SK-N-SH (cell line): ENCODE measurements around the gene BCAT1. TPM values are rescaled to one million over a fixed set of nuclear protein-coding genes. Genes with fewer than 3 reads are reported as not detected.

Experiments
- CTCF ChIA-PET: fragments of 300-600, 350-600 bp; formaldehyde crosslinking; extraction: SDS; loops from one replicate; lab custom pipeline; 2021; lab: Yijun Ruan, JAX
- POLR2A ChIA-PET: fragments of 350-600 bp; sonication (Branson Sonifier 250); formaldehyde crosslinking; extraction: SDS; loops from one replicate; lab custom pipeline; 2020; ENCODE audit warnings: antibody characterized with exemption, inconsistent platforms; lab: Yijun Ruan, JAX
- DNase-seq: peaks from one replicate; pipeline ENCODE4 v3.0.0; 2012
- H2AFZ ChIP-seq: fragments of 200-600 bp; sonication (generic); 2 replicates; pipeline ENCODE4 v1.8.1; 2016; ENCODE audit warnings: antibody characterized with exemption, mild to moderate bottlenecking, low read depth
- H3F3A ChIP-seq: fragments of 200-600 bp; sonication (generic); replicated peaks from 2 replicates; pipeline ENCODE3; 2016; ENCODE audit warnings: antibody characterized with exemption, mild to moderate bottlenecking; ENCODE audit not compliant: insufficient read depth
- H3K27ac ChIP-seq, 2 experiments: fragments of 200-500 bp in 1 of 2; fragments of 200-600 bp in 1 of 2; sonication (Bioruptor generic) in 1 of 2; sonication (generic), shearing (Covaris generic) in 1 of 2; 2 replicates each; pipeline versions ENCODE4 v1.5.1 to v1.6.1; 2014 to 2016; ENCODE audit warnings: low read depth in 2 of 2, inconsistent platforms in 1 of 2, low read length in 1 of 2, mild to moderate bottlenecking in 1 of 2, mixed read lengths in 1 of 2
- H3K27me3 ChIP-seq: fragments of 200-600 bp; sonication (generic), shearing (Covaris generic); 2 replicates; pipeline ENCODE4 v1.6.1; 2016; ENCODE audit warnings: mixed run types; ENCODE audit not compliant: insufficient read depth
- H3K36me3 ChIP-seq, 2 experiments: fragments of 200-500 bp in 1 of 2; fragments of 200-600 bp in 1 of 2; sonication (Bioruptor generic) in 1 of 2; sonication (generic) in 1 of 2; replicated peaks in 1 of 2; 2 replicates each; pipeline versions ENCODE3 to v1.5.1; 2014 to 2016; ENCODE audit warnings: low read length in 1 of 2, mild to moderate bottlenecking in 1 of 2; ENCODE audit not compliant: insufficient read depth in 2 of 2, control insufficient read depth in 1 of 2
- H3K4me1 ChIP-seq, 2 experiments: fragments of 200-500 bp in 1 of 2; fragments of 200-600 bp in 1 of 2; sonication (Bioruptor generic) in 1 of 2; sonication (generic), shearing (Covaris generic) in 1 of 2; 2 replicates each; pipeline versions ENCODE4 v1.5.1 to v1.6.1; 2014 to 2016; ENCODE audit warnings: low read depth in 1 of 2, low read length in 1 of 2, mixed run types in 1 of 2; ENCODE audit not compliant: insufficient read depth in 2 of 2, control insufficient read depth in 1 of 2
- H3K4me2 ChIP-seq: fragments of 200-600 bp; sonication (generic), shearing (Covaris generic); 2 replicates; pipeline ENCODE4 v1.6.1; 2017; ENCODE audit warnings: mixed run types
- H3K4me3 ChIP-seq, 2 experiments: fragments of 200-500 bp in 1 of 2; fragments of 200-600 bp in 1 of 2; sonication (Bioruptor generic) in 1 of 2; sonication (generic), shearing (Covaris generic) in 1 of 2; 2 replicates each; pipeline versions ENCODE4 v1.5.1 to v1.8.1; 2014 to 2016; ENCODE audit warnings: low read depth in 2 of 2, inconsistent platforms in 1 of 2, low read length in 1 of 2, mild to moderate bottlenecking in 1 of 2, mixed read lengths in 1 of 2, moderate library complexity in 1 of 2
- H3K79me2 ChIP-seq: fragments of 200-600 bp; sonication (generic); 2 replicates; pipeline ENCODE4 v1.8.1; 2017; ENCODE audit warnings: mild to moderate bottlenecking; ENCODE audit not compliant: insufficient read depth
- H3K9ac ChIP-seq: fragments of 200-600 bp; sonication (generic); 2 replicates; pipeline ENCODE4 v1.6.1; 2017; ENCODE audit warnings: mixed run types
- H3K9me2 ChIP-seq: fragments of 200-600 bp; sonication (generic); 2 replicates; pipeline ENCODE4 v1.6.1; 2017; ENCODE audit warnings: mixed run types
- H3K9me3 ChIP-seq: fragments of 200-600 bp; sonication (generic); 2 replicates; pipeline ENCODE4 v1.6.1; 2017; ENCODE audit warnings: mixed run types, mild to moderate bottlenecking, moderate library complexity
- H4K20me1 ChIP-seq: fragments of 200-600 bp; sonication (generic); 2 replicates; pipeline ENCODE4 v1.6.1; 2017; ENCODE audit warnings: mild to moderate bottlenecking, mixed run types; ENCODE audit not compliant: insufficient read depth
- ELF1 ChIP-seq: IDR thresholded peaks from 2 replicates; pipeline ENCODE4 v1.4.0; 2012
- FOSL2 ChIP-seq: IDR thresholded peaks from 2 replicates; pipeline ENCODE4 v1.4.0; 2012; ENCODE audit warnings: low read depth, mild to moderate bottlenecking, moderate library complexity, borderline replicate concordance
- GATA2 ChIP-seq: sonication (generic); formaldehyde crosslinking; IDR thresholded peaks from 2 replicates; pipeline ENCODE4 v1.5.0; 2020; ENCODE audit warnings: mild to moderate bottlenecking, missing genetic modification reagents
- MEF2A ChIP-seq: IDR thresholded peaks from 2 replicates; pipeline ENCODE4 v1.4.0; 2012; ENCODE audit warnings: low read depth, borderline replicate concordance
- NRF1 ChIP-seq: IDR thresholded peaks from 2 replicates; pipeline ENCODE4 v1.6.1; 2012; ENCODE audit warnings: low read depth, mild to moderate bottlenecking, low read length
- RFX5 ChIP-seq: IDR thresholded peaks from 2 replicates; pipeline ENCODE4 v1.6.1; 2012; ENCODE audit warnings: mild to moderate bottlenecking, improper control_type of control experiment, low read length
- SIN3A ChIP-seq: IDR thresholded peaks from 2 replicates; pipeline ENCODE4 v1.6.1; 2012; ENCODE audit warnings: low read depth, mild to moderate bottlenecking, low read length, moderate library complexity, borderline replicate concordance
- TAF1 ChIP-seq: IDR thresholded peaks from 2 replicates; pipeline ENCODE4 v1.6.1; 2012; ENCODE audit warnings: low read depth, mild to moderate bottlenecking, low read length, moderate library complexity, borderline replicate concordance
- WGBS: methylation state at CpG from one replicate; pipeline ENCODE4 v1.1.6; 2017; ENCODE audit warnings: low lambda C conversion rate; 5-methylcytosine and 5-hydroxymethylcytosine counted together
- polyA plus RNA-seq, 3 experiments: library from polyadenylated mRNA; depleted of rRNA; stranded (reverse); fragments of >200 nt; gene quantifications; 2 replicates each; pipeline ENCODE4 v1.2.3, GENCODE V29; 2012
- TF ChIP-seq, protein P1 (sequence below): IDR thresholded peaks from 2 replicates; pipeline ENCODE4 v1.4.0; 2012; ENCODE audit warnings: low read depth
- TF ChIP-seq, protein P2 (sequence below): IDR thresholded peaks from 2 replicates; pipeline ENCODE4 v1.4.0; 2012; ENCODE audit warnings: low read depth, borderline replicate concordance
- TF ChIP-seq, protein P3 (sequence below): IDR thresholded peaks from 2 replicates; pipeline ENCODE4; 2012
- TF ChIP-seq, protein P4 (sequence below): fragments of 150-350 bp; IDR thresholded peaks from 2 replicates; pipeline ENCODE4 v1.6.1; 2017; ENCODE audit warnings: antibody characterized with exemption, low read length, low read depth, borderline replicate concordance

The BCAT1 gene
- polyA plus RNA-seq, 1 of the 3 experiments (the other 2 are of a cell fraction): 7.7 TPM

DNA sequence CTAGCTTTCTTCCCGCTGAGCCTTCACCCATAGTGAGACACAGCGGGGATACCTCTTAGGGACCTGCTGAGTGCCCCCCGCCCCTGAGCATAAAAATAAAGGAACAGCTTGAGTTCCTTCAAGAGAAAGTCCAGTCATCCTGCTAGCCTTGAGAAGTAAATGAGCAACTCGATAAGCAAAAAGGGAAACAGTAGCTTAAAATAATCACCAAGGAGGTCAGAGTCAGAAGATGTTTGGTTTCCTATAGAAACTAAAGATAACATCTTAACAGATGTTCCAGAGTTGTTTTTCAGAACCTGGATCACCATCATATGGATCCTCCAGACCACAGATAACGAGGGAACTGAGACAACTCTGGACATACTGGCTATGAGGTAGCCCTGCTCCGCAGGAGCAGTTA lies 94.0 kb downstream of the BCAT1 start:
- no peaks in the 10 kb centered on the region for H3K9me2 ChIP-seq
- H4K20me1 ChIP-seq: no peaks in the 10 kb centered on the region
- no peak overlapping the region for H3K4me3 ChIP-seq
- no peak overlapping the region for H3K4me2 ChIP-seq
- H3K4me1 ChIP-seq: peaks cover 2 to 14% of the 10 kb centered on the region in 2 experiments; a peak in 3 of 4 replicates
- CTCF ChIA-PET: interaction anchor here (1.2 kb wide), 1 partner anchor 11 kb away, joined by 3 read pairs; no protein-coding TSS in a partner anchor
- H3K27ac ChIP-seq: peak overlapping the region in 1 of 2 experiments; percentile 50; a peak in 2 of 4 replicates
- H3K27me3 ChIP-seq: no peaks in the 10 kb centered on the region
- H3K9me3 ChIP-seq: no peaks in the 10 kb centered on the region
- H3K36me3 ChIP-seq: peaks cover 3 to 43% of the 10 kb centered on the region in 2 experiments
- no peak overlapping the region for H2AFZ ChIP-seq
- WGBS: 70% methylated on average over 6 of the region's 6 CpGs
- no peak for DNase-seq
- TF ChIP-seq TAF1 (no peak), GATA2 (no peak), NRF1 (no peak), FOSL2 (no peak), ELF1 (no peak), RFX5 (no peak), SIN3A (no peak)
- TF ChIP-seq, protein P1, sequence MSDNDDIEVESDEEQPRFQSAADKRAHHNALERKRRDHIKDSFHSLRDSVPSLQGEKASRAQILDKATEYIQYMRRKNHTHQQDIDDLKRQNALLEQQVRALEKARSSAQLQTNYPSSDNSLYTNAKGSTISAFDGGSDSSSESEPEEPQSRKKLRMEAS: no peak
- TF ChIP-seq, protein P2, sequence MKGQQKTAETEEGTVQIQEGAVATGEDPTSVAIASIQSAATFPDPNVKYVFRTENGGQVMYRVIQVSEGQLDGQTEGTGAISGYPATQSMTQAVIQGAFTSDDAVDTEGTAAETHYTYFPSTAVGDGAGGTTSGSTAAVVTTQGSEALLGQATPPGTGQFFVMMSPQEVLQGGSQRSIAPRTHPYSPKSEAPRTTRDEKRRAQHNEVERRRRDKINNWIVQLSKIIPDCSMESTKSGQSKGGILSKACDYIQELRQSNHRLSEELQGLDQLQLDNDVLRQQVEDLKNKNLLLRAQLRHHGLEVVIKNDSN: no peak
- TF ChIP-seq, protein P3, sequence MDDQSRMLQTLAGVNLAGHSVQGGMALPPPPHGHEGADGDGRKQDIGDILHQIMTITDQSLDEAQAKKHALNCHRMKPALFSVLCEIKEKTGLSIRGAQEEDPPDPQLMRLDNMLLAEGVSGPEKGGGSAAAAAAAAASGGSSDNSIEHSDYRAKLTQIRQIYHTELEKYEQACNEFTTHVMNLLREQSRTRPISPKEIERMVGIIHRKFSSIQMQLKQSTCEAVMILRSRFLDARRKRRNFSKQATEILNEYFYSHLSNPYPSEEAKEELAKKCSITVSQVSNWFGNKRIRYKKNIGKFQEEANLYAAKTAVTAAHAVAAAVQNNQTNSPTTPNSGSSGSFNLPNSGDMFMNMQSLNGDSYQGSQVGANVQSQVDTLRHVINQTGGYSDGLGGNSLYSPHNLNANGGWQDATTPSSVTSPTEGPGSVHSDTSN: no peak
- TF ChIP-seq, protein P4, sequence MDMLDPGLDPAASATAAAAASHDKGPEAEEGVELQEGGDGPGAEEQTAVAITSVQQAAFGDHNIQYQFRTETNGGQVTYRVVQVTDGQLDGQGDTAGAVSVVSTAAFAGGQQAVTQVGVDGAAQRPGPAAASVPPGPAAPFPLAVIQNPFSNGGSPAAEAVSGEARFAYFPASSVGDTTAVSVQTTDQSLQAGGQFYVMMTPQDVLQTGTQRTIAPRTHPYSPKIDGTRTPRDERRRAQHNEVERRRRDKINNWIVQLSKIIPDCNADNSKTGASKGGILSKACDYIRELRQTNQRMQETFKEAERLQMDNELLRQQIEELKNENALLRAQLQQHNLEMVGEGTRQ: no peak
- POLR2A ChIA-PET: no interaction called here
- H3F3A ChIP-seq: no peaks in the 10 kb centered on the region
- no peak overlapping the region for H3K9ac ChIP-seq
- peaks cover 31% of the 10 kb centered on the region; the same call in 1 of the 2 replicates for H3K79me2 ChIP-seq

DNA sequence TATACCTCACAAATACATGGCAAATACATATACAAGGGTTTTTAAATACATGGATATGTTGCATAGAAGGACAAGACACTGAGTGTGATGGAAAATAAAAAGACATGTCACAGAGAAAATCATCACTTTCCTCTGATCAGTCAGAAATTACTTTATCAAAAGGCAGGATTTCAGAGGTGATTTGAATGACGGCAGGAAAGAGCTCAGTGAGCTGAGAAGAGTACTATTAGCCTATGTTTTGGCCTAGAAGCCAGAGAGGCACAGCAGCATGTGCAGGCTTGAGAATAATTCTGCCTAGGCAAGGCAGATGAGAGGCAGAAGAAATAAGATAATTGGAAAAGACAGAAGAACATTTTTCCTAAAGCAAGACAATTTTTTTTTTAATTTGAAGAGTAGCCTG lies 94.9 kb downstream of the BCAT1 start:
- Histone ChIP-seq H3K79me2 (peaks cover 31% of the 10 kb centered on the region; the same call in 1 of the 2 replicates), H2AFZ (no peak overlapping the region), H4K20me1 (no peaks in the 10 kb centered on the region), H3K27me3 (no peaks in the 10 kb centered on the region), H3K4me2 (no peak overlapping the region), H3K9me3 (no peaks in the 10 kb centered on the region)
- CTCF ChIA-PET: interaction anchor here (1.2 to 3.7 kb wide), 5 partner anchors 8 to 301 kb away, joined by 3 to 26 read pairs (median 12); no protein-coding TSS in a partner anchor
- 100% methylated on average over 1 of the region's 1 CpG for WGBS
- POLR2A ChIA-PET: no interaction called here
- TF ChIP-seq, protein P1: no peak
- TF ChIP-seq MEF2A: no peak
- TF ChIP-seq, protein P3: peak; percentile 4; the same call in 1 of the 2 replicates
- TF ChIP-seq, all 33 proteins: peak for 1
- Histone ChIP-seq H3K9ac (no peak overlapping the region), H3K4me1 (peaks cover 2 to 14% of the 10 kb centered on the region in 2 experiments; a peak in 3 of 4 replicates), H3K9me2 (no peaks in the 10 kb centered on the region), H3F3A (no peaks in the 10 kb centered on the region), H3K36me3 (peaks cover 8 to 46% of the 10 kb centered on the region in 2 experiments), H3K4me3 (no peak overlapping the region), H3K27ac (peak overlapping the region; percentile 34 to 50; a peak in 3 of 4 replicates)
- DNase-seq: no peak
